Measurements from ENCODE around the gene PLAGL2. TPM values are rescaled to one million over a fixed set of nuclear protein-coding genes. Genes with fewer than 3 reads are reported as not detected.

Gene PLAGL2
- total and polyA plus RNA-seq, 2 of the 4 experiments (the other 2 are of a cell fraction), result 2.9 to 7.7 TPM

- H3K9ac ChIP-seq (ENCODE audit: low read depth, low read length), result no peak overlapping the region
- H3K27me3 ChIP-seq (ENCODE audit: control insufficient read depth, insufficient read depth, low read length), result no peaks in the 10 kb centered on the region
- no peak overlapping the region for H4K91ac ChIP-seq (ENCODE audit: insufficient read depth, low read depth, low read length)
- H2BK5ac ChIP-seq (ENCODE audit: low read depth, low read length, poor library complexity, severe bottlenecking), result no peak overlapping the region
- H3K4me3 ChIP-seq (ENCODE audit: insufficient read depth, low read depth, low read length), result no peak overlapping the region
- ChIA-PET POLR2A (ENCODE audit: unreplicated experiment) (no interaction called here), CTCF (no interaction called here)
- H3K23ac ChIP-seq (ENCODE audit: low read depth, low read length), result no peak overlapping the region
- in situ Hi-C loops (cut with MboI; ENCODE audit: low sequenced_read_pairs) (no loop called here), dilution Hi-C loops (cut with HindIII; ENCODE audit: low sequenced_read_pairs, unreplicated experiment) (no loop called here), intact Hi-C loops (cut with micrococcal nuclease) (no loop called here)
- no peak overlapping the region for H3K4me2 ChIP-seq (ENCODE audit: low read depth, low read length)
- no peak overlapping the region for H2BK20ac ChIP-seq (ENCODE audit: low read depth, low read length)
- TF ChIP-seq FOS (IDR thresholded peaks at IDR 0.05; ENCODE audit: low read depth, low read length), result no peak
- no peak for TF ChIP-seq CHD1 (IDR thresholded peaks at IDR 0.05; ENCODE audit: low read depth, low read length)
- TF ChIP-seq CTCF (conservative IDR thresholded peaks at IDR 0.05; ENCODE audit: low read depth, low read length), result no peak
- TF ChIP-seq USF2 (IDR thresholded peaks at IDR 0.05; ENCODE audit: low read depth, low read length), result no peak
- no peak for TF ChIP-seq MAZ (IDR thresholded peaks at IDR 0.05; ENCODE audit: borderline replicate concordance, low read depth, low read length)
- no peak for TF ChIP-seq MXI1 (IDR thresholded peaks at IDR 0.05; ENCODE audit: borderline replicate concordance, low read depth, low read length)
- TF ChIP-seq MAFK (IDR thresholded peaks at IDR 0.05; ENCODE audit: low read depth, low read length), result no peak
- TF ChIP-seq RFX5 (IDR thresholded peaks at IDR 0.05; ENCODE audit: low read depth, low read length), result no peak
- TF ChIP-seq RAD21 (IDR thresholded peaks at IDR 0.05; ENCODE audit: low read length), result no peak
- TF ChIP-seq CEBPB (IDR thresholded peaks at IDR 0.05; ENCODE audit: low read depth, low read length), result no peak
- TF ChIP-seq ELK1 (IDR thresholded peaks at IDR 0.05; ENCODE audit: borderline replicate concordance, low read depth, low read length), result no peak
- no peak for TF ChIP-seq SMC3 (IDR thresholded peaks at IDR 0.05; ENCODE audit: low read depth, low read length)
- no peak for TF ChIP-seq POLR2A (IDR thresholded peaks at IDR 0.05; ENCODE audit: low read depth, low read length)
- TF ChIP-seq NFE2L2 (IDR thresholded peaks at IDR 0.05; ENCODE audit: low read depth, low read length), result no peak
- no TSS peak for BruUV-seq (replicated peaks)
- H3K79me1 ChIP-seq (ENCODE audit: low read depth in 1 of 2, low read length in 2 of 2), result peaks cover 0 to 4% of the 10 kb centered on the region in 2 experiments; a peak in 1 of 4 replicates
- no peak overlapping the region for H3K14ac ChIP-seq (replicated peaks; ENCODE audit: low read depth, low read length)
- no peaks in the 10 kb centered on the region for H4K20me1 ChIP-seq (ENCODE audit: insufficient read depth, low read length)
- ATAC-seq (ENCODE audit: low read depth) (no peak), DNase-seq (no peak)
- no peak overlapping the region for H2AFZ ChIP-seq (replicated peaks; ENCODE audit: low read length, poor library complexity)
- H3K9me3 ChIP-seq (ENCODE audit: control insufficient read depth, insufficient read depth, low read length), result no peaks in the 10 kb centered on the region
- H2BK15ac ChIP-seq (ENCODE audit: low read depth, low read length), result no peak overlapping the region
- peaks cover 2% of the 10 kb centered on the region; the same call in 1 of the 2 replicates for H3K4me1 ChIP-seq (ENCODE audit: control insufficient read depth, insufficient read depth, low read length)
- peaks cover 44% of the 10 kb centered on the region for H3K36me3 ChIP-seq (ENCODE audit: control insufficient read depth, insufficient read depth, low read length)
- H4K5ac ChIP-seq (ENCODE audit: low read depth, low read length), result no peak overlapping the region
- H2BK120ac ChIP-seq (ENCODE audit: low read depth, low read length), result no peak overlapping the region
- no peaks in the 10 kb centered on the region for H3K9me1 ChIP-seq (ENCODE audit: insufficient read depth, low read length)
- H3K4ac ChIP-seq (ENCODE audit: low read depth, low read length), result no peak overlapping the region
- no peak overlapping the region for H3K27ac ChIP-seq (ENCODE audit: insufficient read depth, low read length)
- H2AK5ac ChIP-seq (ENCODE audit: low read depth, low read length), result no peak overlapping the region
- WGBS, 2 experiments (ENCODE audit: extremely low coverage in 2 of 2, insufficient read length in 1 of 2), result 90% methylated on average over 10 of the region's 13 CpGs; no CpG with 5 or more reads in 1 of the 2 experiments
- H3K56ac ChIP-seq (ENCODE audit: extremely low read depth, insufficient read depth, low read length), result no peak overlapping the region
- no peak overlapping the region for H4K8ac ChIP-seq (ENCODE audit: low read depth in 2 of 2, low read length in 2 of 2)
- H2AK9ac ChIP-seq (replicated peaks; ENCODE audit: low read depth, low read length, poor library complexity), result no peak overlapping the region
- no peak overlapping the region for H3K18ac ChIP-seq (ENCODE audit: low read depth, low read length)
Measured at GRCh38 chr20:32234135-32234808, 26.7 kb upstream of the PLAGL2 start.

Data from IMR-90 (cell line).